G401 (cell line): ENCODE measurements around the gene POLR1E. TPM values are rescaled to one million over a fixed set of nuclear protein-coding genes. Genes with fewer than 3 reads are reported as not detected.

ENCODE experiments used
- DNase-seq: peaks from one replicate; pipeline ENCODE4 v3.0.0-alpha.2; 2015; ENCODE audit warnings: low spot score
- in situ Hi-C: cut with HindIII; loops from 2 replicates; pipeline ENCODE4 v1.10.0; 2016; ENCODE audit warnings: low sequenced_read_pairs, mixed read lengths
- total RNA-seq: library from RNA; depleted of rRNA; stranded (reverse); fragments of >200 nt; shearing (Covaris generic); gene quantifications from 2 replicates; pipeline ENCODE4 v1.2.3, GENCODE V29; 2014; rRNA removed

Gene POLR1E, protein sequence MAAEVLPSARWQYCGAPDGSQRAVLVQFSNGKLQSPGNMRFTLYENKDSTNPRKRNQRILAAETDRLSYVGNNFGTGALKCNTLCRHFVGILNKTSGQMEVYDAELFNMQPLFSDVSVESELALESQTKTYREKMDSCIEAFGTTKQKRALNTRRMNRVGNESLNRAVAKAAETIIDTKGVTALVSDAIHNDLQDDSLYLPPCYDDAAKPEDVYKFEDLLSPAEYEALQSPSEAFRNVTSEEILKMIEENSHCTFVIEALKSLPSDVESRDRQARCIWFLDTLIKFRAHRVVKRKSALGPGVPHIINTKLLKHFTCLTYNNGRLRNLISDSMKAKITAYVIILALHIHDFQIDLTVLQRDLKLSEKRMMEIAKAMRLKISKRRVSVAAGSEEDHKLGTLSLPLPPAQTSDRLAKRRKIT
- total RNA-seq, result 37.5 and 44.2 TPM in 2 replicates

DNA sequence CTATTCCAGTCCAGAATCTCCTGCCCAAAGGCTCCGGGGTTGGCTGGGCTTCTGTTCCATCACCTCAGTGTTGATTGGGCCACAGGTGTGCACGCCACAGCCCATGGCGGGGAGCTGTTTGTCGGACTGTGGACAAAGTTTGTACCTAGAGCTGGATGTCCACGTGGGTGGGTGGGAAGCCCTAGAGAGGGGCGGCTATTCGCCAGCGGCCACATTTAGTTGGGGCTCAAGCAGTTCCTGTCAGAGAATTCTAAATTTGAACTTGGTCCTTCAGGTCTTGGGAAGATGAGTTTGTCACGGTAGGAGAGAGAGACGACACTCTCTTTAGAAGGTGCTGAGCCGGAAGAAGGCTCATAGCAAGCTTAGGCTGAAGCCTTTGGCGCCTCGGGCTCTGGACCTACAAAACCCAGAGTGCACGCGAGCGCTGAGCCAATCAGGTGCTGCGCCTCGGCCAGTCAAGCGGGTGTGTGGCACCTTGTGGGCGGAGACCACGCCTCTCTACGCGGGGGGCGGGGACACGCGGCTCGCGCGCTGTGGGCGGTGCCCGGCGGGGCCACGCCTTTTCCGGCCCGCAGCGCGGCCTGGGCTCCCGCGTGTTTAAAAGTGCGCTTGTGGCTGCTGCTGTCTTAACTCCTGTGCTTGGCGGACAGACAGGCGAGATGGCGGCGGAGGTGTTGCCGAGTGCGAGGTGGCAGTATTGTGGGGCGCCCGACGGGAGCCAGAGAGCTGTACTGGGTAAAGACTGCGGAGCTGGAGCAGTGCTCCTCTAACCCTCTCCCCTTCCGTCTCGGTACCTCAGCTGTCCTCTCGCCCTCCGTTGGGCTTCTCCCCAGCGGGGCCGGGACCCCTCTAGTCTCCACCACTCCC lies at the start of gene POLR1E:
Gene POLR1E, plus strand, starts transcription at position 560 of the 867 bp plus-strand sequence. Its CDS starts 100 bp downstream, at position 660.
- in situ Hi-C loops, result no loop called here
- DNase-seq, result peak; percentile 97

DNA sequence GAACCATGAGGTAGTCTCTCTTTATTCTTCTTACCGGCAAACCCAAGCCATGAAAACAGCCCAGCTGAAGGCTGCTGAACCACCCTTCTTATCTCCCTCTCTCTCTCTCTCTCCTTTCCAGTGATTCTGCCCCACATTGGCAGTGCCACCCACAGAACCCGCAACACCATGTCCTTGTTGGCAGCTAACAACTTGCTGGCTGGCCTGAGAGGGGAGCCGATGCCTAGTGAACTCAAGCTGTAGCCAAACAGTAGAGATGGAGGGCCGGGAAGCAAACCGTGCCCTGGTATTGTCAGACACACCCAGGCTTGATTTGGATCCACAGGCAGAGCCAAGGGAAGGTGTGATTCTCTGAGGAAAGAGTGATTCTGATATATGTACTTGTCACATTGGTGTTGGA lies 49.2 kb upstream of the POLR1E start:
- DNase-seq, result peak; percentile 27
- in situ Hi-C loops, result no loop called here

DNA sequence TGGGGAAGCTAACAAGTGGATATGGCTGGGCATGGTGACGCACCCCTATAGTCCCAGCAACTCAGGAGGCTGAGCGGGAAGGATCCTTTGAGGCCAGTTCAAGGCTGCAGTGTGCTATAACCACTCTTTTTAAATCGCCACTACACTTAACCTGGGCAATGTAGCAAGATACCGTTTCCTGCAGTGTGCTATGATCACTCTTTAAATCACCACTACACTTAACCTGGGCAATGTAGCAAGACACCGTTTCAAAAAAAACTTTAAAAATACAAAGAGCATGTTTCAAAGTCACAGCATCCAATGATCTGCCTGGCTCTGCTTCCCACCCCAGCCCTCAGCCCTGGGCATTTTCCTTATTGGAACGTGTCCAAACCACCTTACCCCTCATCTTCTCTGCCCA lies 48.7 kb upstream of the POLR1E start:
- in situ Hi-C loops, result no loop called here
- DNase-seq, result no peak

DNA sequence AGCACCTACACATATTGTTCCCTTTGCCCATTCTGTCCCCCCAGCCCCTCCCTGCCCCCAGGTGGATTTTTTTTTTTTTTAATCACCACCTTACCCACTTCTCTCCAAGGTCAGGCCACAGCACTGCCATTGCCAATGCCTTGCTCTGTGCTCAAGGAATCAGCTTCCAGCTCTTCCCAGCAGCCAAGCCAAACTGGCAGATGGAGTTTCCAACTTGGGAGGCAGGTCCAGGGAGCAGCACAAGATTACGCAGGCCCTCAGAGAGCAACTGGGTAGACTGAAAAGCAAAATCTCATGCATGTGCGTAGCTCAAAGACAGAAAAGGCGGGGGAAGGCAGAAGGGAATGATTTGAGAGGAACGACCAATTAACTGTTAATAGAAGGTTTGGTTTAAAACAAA lies 48.1 kb upstream of the POLR1E start:
- in situ Hi-C loops, result no loop called here
- peak; percentile 77 for DNase-seq

DNA sequence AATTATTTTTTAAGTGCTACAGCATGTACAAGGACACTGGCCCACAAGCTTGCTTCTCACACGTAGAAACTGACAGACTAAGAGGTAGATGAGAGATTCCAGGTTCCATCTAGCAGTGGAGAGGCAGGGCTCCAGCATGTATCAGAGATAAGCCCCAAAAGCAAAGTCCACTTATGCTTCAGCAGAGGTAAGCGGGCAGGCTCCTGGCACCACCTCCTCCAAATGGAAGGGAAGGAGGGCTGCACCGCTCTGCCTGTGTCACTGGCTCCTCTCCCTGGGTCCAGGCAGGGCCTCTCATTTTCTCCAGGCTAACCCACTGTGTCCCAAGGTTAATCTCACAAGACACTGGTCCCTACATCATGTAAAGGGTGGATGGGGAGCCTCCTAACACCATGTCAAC lies 47.4 kb upstream of the POLR1E start:
- no peak for DNase-seq
- in situ Hi-C loops, result no loop called here

DNA sequence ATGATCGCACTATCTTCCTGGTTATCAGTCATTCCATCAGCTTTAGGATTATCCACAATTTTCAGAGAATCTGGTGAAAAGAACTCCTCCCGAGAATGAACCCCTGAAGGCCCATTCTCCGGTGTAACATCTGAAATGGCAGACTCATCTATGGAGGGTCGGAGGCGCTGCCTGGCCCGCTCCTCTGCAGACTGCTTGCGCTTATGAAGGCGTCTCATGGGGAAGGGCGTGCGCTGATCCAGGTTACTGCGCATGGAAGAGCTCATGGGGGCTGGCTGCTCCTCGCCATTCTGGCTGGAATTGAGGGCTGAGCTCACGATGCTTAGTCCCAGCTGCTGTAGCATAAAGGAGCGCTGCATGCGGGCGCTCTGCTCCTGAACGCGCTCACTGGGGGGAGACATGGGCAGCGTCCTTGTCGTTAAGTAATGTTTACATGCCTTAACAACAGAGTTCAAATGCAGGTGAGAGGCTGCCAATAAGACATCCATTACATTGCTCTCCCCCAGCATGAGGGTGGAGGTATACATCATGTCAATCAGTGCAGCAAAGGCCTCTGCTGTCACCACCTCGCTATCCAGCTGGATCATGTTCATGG lies 43.9 kb upstream of the POLR1E start:
- in situ Hi-C loops, result no loop called here
- DNase-seq, result no peak

DNA sequence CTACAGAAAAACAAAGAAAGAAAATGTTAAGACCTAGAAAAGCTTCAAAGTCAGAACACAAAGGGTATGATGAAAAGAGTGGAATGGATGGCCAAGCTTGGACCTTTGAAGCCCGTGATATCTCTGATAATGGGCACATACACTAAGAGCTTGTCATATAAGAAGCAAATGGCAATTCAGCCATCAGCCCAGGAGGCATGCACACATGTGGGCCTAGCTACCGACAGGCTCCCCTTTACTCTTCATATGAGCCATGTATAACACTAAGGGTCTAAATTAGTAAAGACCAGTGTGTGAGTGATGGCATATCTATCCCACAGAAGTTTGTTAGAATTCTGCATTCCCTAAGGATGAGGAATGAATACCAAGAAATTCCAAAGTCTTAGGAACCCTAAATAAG lies 43.2 kb upstream of the POLR1E start:
- no peak for DNase-seq
- in situ Hi-C loops, result no loop called here

DNA sequence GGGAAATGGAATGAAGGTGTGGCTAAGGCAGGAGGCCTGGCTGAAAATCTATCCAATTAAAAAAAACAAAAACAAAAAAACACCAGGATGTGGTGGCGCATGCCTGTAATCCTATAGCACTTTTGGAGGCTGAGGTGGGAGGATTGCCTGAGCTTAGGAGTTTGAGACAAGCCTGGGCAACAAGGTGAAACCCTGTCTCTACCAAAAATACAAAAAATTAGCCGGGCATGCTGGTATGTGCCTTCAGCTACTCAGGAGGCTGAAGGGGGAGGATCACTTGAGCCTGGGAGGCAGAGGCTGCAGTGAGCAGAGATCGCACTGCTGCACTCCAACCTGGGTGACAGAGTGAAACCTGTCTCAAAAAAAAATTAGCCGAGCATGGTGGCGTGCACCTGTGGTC lies 42.2 kb upstream of the POLR1E start:
- DNase-seq, result no peak
- in situ Hi-C loops, result no loop called here

DNA sequence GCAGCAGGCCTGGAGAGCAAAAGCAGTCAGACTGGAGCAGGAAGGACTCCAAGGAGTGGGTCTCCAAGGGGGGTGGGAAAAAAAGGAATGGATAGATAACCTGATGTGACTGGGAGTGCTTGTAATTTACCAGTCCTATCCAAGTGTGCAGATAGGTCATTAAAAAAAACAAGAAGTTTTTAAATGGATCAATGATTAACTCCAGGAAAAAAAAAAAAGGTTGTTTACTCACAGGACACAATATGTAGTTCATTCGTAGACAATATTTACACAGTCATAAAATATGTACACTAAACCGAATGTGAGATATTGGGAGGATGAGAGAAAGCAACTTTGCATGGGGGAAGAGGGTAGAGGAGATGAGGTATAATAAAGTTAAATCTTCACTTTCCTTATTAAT lies 40.9 kb upstream of the POLR1E start:
- in situ Hi-C loops, result no loop called here
- no peak for DNase-seq

DNA sequence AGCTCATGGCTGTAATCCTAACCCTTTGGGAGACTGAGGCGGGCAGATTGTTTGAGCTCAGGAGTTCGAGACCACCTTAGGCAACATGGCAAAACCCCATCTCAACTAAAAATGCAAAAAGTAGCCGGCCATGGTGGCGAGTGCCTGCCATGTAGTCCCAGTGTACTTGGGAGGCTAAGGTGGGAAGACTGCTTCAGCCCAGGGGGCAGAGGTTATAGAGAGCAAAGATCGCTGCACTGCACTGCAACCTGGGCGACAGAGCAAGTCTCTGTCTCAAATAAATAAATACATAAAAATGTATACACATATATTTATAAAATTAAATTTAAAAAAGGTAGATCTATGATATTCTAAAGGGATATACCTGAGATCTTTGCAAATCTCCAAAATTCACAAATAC lies 39.9 kb upstream of the POLR1E start:
- no peak for DNase-seq
- in situ Hi-C loops, result no loop called here

DNA sequence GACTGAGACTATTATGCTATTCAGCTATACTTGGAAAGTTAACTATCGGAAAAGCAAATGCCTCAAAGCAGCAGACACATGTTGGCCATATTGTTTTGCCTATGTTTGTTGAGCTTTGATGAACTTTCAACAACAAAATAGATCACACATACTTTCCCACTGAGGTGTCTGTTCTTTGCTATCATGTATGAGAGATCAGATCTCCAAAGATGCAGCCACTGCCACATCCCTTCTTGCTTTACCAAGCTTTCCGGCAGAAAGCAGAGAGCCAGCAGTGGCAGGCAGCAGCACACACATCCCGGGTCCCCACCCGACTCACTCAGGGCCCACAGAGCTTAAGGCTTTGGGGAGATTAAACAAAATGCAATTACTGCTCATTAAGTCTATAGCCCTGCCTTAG lies 39.3 kb upstream of the POLR1E start:
- in situ Hi-C loops, result no loop called here
- no peak for DNase-seq

DNA sequence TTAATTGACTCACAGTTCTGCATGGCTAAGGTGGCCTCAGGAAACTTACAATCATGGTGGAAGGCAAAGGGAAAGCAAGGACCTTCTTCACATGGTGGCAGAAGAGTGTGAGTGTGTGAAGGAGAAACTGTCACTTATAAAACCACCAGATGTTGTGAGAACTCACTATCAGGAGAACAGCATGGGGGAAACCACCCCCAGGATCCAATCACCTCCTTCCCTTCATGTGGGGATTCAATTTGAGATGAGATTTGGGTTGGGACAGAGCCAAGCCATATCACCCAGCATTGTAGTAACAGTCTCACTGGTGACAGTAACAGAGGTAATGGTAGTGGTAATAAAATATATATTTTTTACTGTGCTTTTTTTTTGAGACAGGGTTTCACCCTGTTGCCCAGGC lies 38.6 kb upstream of the POLR1E start:
- in situ Hi-C loops, result no loop called here

DNA sequence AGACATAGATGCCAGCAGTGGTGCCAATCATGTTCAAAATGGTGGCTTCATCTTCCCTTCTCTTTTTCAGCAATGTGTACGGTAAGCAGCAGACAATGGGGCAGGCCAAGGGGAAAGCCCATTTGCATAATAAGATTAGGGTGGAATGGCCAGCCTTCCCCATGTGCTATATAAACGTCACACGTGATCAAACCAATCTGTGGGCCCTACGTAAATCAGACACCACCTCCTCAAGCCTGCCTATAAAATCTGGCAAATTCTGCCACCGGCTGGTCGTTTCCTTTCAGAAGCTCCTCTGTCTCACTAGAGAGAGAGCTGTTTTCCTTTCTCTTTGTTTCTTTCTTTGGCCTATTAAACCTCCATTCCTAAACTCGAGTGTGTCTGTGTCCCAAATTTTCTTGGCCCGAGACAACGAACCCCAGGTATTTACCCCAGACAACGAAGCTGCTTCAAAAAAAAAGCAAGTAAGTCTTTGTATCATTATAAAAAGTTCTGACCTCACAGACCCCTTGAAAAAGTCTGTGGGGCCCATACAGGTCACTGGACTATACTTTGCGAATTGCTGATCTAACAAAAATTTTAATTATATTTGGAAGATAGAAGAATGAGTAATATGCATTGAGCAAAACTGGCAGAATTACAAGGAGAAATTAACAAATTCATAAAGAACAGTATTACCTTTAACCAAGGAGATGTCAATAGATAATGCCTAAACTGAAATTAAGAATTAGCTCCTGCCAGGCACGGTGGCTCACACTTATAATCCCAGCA lies 35.7 kb upstream of the POLR1E start:
- peak; percentile 24 for DNase-seq
- in situ Hi-C loops, result no loop called here

More for the DNA sequence above, 38.6 kb upstream of the POLR1E start:
- no peak for DNase-seq

DNA sequence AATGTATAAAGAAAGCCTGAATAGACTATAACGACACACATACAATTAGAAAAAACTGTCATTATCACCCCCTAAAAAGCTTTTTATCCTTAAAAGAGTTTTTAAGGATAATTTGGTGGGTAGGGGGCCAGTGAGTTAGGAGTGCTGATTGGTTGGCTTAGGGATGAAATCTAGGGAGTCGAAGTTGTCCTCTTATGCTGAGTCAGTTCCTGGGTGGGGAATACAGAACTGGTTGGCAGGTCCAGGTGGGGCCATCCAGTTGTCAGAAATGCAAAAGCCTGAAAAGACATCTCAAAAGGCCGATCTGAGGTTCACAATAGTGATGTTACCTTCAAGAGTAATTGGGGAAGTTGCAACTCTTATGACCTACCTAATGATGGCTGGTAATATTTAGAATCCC lies 34.1 kb upstream of the POLR1E start:
- no peak for DNase-seq

DNA sequence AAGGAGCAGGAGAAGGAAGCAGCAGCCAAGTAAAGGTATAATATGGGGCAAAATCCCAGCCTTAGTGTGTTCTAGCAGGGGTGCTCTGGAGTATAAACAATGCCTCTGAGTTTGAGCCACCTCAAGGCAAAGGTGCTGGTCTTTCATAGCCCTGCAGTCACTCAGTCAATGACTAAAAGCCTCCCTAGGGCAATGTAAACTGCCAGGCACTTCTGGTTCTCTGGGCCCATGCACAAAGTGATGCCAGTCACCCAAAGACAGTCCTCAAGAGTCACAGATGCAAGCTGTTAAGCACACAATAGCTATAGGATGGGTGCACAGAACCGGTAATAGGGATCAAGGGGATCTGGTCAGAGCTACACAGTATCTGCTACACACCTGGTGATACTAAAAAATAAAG lies 33.1 kb upstream of the POLR1E start:
- no peak for DNase-seq
- in situ Hi-C loops, result no loop called here

More for the DNA sequence above, 34.1 kb upstream of the POLR1E start:
- in situ Hi-C loops, result no loop called here

DNA sequence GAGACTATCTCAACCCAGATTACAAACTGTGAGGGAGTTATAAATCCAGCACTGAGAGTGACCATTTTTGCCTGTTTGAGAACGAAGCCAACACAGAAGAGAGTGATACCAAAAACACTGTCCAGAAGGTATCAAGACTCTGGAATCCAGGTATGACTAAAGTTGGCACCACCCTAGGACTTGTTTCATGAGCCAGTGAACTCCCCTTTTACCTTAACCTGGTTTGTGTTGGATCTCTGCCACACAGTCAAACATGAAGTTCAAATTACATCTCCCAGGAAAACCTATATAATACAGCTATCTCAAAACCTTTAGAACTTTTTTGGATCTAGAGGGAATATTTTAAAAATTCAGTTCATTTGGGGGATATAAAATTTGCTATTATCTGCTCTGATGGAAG lies 31.9 kb upstream of the POLR1E start:
- DNase-seq, result no peak
- in situ Hi-C loops, result no loop called here

DNA sequence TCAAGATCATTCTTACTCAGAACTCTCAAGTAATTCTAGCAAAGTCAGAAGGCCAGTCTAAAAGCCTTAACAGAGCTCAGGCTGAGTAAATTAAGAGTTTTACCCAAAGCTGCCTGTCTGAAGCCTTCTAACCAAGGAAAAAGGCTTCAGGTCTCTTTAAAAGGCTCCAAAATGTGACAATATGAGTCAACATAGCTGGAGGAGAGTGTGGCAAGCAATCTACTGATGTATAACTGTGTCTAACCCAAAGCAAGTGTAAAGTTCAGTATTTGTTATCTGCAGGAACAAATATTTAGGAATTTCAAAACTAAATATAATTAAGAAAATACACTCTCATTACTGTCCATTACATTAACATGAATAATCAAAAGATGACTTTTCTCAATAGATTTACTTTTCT lies 31.5 kb upstream of the POLR1E start:
- in situ Hi-C loops, result no loop called here
- DNase-seq, result no peak

DNA sequence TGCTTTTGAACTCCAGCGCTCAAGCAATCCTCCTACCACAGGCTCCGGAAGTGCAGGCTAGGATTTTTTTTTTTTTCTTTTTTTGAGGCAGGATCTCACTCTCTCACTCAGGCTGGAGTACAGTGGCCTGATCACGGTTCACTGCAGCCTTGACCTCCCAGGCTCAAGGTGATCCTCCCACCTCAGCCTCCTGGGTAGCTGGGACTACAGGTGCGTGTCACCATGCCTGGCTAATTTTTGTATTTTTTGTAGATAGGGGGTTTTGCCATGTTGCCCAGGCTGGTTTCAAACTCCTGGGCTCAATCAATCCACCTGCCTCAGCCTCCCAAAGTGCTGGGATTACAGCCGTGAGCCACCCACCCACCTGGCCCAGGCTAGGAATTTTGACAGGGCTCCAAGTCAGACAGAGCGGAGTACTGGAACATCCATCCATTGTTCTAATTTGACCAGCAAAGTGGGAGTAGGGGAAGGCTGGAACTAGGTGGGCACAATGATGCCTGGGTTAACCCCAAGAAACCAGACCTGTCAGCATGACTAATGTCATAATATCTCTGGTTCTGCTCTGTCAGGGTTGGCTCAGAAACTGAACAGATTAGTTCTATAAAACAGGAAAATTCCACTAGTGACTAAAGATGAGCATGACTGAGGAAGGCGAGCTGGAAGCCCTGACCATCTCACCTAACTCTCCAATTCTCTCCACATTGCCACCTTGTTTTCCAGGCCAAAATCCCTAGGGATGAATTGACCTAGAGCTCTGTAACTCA lies 29.7 kb upstream of the POLR1E start:
- in situ Hi-C loops, result no loop called here
- DNase-seq, result no peak

DNA sequence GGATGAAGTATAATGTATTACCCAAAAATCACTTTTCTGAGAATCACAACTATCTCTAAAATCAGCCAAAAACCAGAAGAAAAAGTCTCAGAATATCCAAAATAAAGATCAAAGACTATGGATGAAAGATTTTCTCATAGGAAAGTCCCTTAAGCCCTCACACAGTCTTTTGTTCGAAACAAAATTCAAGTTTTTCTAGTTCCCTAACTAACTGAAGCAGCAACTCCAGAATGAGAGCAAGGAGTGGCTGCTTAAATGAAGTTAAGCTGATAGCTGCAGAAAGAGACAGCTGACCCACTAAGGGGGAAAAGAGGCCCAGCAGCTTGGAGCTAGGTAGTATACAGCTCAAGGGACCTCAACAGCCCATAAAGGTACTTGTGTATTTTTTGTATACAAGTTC lies 28.9 kb upstream of the POLR1E start:
- DNase-seq, result no peak
- in situ Hi-C loops, result no loop called here
